COR-L47 (cell line): Measurements from ENCODE around the gene RBMS3.

Source experiments
- DNase-seq: peaks from one replicate; lab custom pipeline; 2025; lab: John Stamatoyannopoulos, UW

The RBMS3 gene

GRCh38 chr3:29525254-29525881, 244.5 kb downstream of the RBMS3 start:
- peak; percentile 24 for DNase-seq

- no peak for DNase-seq
These were observed 246.4 kb downstream of the RBMS3 start for GRCh38 chr3:29527246-29527645.

- DNase-seq, result no peak
These were observed 250.8 kb downstream of the RBMS3 start for GRCh38 chr3:29531644-29532043.

GRCh38 chr3:29532473-29532872, 251.6 kb downstream of the RBMS3 start:
- DNase-seq, result no peak

- DNase-seq, result no peak
These were observed 253.1 kb downstream of the RBMS3 start for GRCh38 chr3:29534006-29534405.

GRCh38 chr3:29536016-29536758, 255.3 kb downstream of the RBMS3 start:
- no peak for DNase-seq

GRCh38 chr3:29537889-29538609, 257.2 kb downstream of the RBMS3 start:
- no peak for DNase-seq

GRCh38 chr3:29538610-29538958, 257.7 kb downstream of the RBMS3 start:
- no peak for DNase-seq

- DNase-seq, result no peak
These were observed 259.7 kb downstream of the RBMS3 start for GRCh38 chr3:29540544-29540943.

GRCh38 chr3:29544701-29545363, 264.0 kb downstream of the RBMS3 start:
- DNase-seq, result peak; percentile 13

- DNase-seq, result no peak
These were observed 264.7 kb downstream of the RBMS3 start for GRCh38 chr3:29545615-29546014.

GRCh38 chr3:29552051-29552450, 271.2 kb downstream of the RBMS3 start:
- no peak for DNase-seq

- no peak for DNase-seq
These were observed 273.7 kb downstream of the RBMS3 start for GRCh38 chr3:29554566-29554965.

- DNase-seq, result no peak
These were observed 274.7 kb downstream of the RBMS3 start for GRCh38 chr3:29555590-29555989.

- DNase-seq, result no peak
These were observed 276.3 kb downstream of the RBMS3 start for GRCh38 chr3:29557186-29557585.

- no peak for DNase-seq
These were observed 277.0 kb downstream of the RBMS3 start for GRCh38 chr3:29557825-29558224.

- no peak for DNase-seq
These were observed 279.0 kb downstream of the RBMS3 start for GRCh38 chr3:29559741-29560465.

GRCh38 chr3:29561651-29562149, 280.8 kb downstream of the RBMS3 start:
- DNase-seq, result no peak

- no peak for DNase-seq
These were observed 284.4 kb downstream of the RBMS3 start for GRCh38 chr3:29565236-29565635.

GRCh38 chr3:29567501-29567900, 286.6 kb downstream of the RBMS3 start:
- no peak for DNase-seq

- DNase-seq, result no peak
These were observed 287.5 kb downstream of the RBMS3 start for GRCh38 chr3:29568355-29568754.

- DNase-seq, result no peak
These were observed 295.3 kb downstream of the RBMS3 start for GRCh38 chr3:29576181-29576580.
